Middle frontal gyrus (tissue), 1 donor: ENCODE results near the gene SORCS2.

Experiments used
- DNase-seq: peaks from one replicate; pipeline ENCODE4 v3.0.0-alpha.2; 2015; ENCODE audit warnings: low spot score; ENCODE audit errors: extremely low spot score

Gene SORCS2

DNA sequence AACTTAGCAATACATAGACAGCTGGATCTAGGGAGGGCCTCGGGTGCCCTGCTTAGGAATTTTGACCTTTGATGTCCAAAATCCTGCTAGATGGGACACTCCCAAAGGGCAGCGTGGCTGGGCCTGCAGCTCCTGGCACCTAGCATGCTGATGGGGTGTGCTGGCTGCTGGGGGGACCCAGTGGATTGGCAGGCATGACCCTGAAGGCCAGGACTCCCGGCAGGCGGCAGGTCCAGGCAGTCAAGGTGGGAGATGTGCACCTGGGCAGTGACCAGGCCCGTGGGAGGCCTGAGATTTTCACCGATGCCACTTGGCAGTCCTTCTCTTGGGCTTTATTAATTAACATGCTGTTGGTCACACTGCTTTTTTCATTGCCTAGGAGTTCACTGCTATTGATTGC, 158.1 kb downstream of the SORCS2 start:
- no peak for DNase-seq

DNA sequence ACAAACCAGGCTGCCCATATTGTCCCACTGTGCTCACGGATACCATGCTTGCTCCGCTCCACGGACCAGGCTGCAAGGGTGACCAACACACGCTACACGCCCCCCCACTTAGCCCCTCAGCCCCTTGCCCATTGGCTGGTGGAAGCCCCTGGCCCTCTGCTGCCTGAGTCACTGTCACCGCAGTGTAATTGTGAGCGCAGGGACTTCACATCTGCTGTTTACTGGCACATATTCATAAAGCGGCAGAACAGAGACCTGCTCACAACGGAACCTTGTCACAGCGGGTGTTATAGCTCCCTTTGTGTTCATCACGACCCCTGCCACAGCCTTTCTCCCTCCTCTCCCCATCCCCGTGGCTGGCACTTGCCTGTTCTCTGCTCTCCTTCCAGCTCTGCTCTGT, 158.7 kb downstream of the SORCS2 start:
- DNase-seq: no peak

DNA sequence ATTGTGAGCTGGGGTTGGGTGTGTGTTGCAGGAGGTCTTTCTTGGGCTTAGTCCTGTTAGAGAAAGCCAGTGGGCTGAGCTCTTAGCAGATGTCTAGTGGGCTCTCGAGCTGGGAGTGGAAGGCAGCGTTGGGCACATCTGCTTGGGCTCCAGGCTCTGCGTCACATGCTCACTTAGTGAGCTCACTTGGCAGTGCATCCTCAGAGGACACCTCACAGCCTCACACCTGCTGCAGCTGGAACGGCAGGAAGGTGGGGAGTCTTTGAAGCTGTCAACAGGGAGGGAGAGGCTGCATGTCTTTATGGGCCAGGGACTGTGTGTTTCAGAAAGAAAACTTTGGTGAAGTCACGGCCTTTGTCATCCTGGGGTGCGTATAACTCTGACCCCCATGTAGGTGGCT, 160.1 kb downstream of the SORCS2 start:
- no peak for DNase-seq

DNA sequence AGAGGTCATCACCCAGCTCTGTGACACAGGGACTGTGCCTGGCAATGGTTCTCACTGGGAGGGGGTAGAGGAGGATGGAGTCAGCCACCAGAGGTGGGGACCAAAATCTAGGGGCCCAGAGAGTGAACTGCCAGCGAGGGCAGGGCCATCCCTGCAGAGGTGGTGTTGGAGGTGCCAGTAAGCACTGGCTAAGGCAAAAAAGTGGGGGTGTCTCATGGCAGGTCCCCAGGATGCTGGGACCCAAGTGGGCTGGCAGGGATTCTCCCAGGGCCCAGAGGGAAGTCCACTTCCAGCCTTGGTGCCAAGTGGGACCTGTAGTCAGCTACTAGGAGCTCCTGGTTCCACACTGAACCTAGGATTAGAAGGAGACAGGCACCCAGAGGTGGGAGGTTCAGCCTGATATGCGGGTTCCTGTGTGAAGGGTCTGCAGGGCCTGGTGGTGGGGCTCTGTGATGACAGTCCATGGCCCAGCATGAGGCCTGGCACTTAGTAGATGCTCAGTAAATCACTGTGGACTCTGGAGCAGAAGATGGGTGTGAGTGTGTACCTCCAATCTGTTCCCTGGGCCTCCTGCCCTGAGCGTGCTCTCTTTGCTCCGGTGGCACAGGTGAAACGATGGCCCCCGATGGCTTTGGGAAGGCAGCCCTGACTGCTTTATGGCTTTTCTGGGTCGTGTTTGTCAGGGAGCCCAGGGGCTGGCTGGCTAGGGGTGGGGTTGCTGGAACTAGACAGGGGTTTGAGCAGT, 160.9 kb downstream of the SORCS2 start:
- DNase-seq: no peak

DNA sequence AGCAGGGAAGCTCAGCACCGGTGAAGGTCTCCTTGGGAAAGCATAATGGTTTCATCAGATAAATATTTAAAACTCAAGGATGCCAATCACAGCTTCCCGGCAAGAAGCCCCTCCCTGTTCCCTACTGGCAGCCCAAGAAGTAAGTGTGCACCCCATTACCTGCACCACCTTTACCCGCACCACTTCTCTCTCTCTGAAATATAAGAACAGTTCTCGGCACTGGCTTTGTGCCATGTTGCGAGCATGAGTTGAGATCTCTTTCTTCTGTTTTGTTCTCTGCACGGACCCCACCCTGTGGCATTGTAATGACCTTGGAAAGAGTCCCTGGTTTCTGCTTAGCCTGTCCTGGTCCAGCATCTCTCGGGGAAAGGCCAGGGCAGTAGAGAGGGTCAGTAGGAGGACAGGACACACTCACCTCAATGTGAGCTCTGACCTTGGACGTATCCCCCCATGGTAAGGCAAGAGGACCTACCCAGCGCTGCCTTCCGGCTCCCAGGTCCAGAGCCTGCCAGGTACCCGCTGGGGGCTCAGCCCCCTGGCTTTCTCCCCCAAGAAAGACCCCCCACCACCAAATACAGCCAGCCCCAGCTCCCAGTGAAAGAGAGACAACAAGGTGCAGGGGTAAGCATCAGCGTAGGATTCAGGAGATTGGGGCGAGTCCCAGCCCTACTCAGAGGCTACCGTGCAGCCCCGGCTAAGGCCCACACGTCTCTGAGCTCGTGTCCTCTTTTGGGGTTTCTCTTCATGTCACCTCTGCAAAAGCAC, 161.7 kb downstream of the SORCS2 start:
- no peak for DNase-seq

GRCh38 chr4:7354927-7355326, 162.6 kb downstream of the SORCS2 start:
- DNase-seq: no peak

DNA sequence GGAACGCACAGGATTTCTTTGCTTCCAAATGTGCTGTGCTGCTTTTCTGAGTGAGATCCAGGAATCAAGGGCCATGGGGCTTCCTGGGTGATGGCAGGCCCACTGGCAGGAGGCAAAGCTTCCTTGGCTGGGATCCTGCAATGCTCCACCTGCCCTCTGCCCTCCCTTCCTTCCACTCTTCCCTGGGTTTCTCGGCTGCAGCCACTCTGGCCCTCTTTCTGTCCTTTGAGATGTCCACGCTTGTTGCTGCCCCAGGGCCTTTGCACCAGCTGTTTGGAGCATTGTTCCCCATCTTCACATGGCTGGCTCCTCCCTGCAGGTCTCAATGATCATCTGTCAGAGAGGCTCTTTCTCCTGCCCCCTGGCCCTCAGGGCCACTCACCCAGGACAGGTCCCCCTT, 163.5 kb downstream of the SORCS2 start:
- DNase-seq: no peak

- no peak for DNase-seq
Observed at GRCh38 chr4:7356667-7357310, 164.5 kb downstream of the SORCS2 start.

DNA sequence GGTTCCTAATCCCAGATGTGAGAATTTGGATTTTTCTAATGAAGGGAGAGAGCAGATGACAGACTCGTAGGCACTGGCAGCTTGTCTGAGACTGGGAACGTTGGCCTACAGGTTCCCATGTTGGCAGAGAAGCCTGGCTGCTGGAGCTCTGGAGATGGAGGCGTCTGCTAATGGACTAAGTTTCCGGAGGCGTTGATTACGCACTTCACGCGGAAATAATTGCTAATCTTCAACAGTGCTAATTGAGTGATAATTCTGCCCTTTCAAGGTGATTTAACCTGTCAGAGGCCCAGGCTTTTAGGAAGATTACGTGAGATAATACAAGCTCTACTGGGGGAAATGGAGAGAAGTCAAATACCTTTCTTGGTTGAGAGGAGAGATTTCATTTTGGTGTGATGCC, 165.0 kb downstream of the SORCS2 start:
- no peak for DNase-seq

DNA sequence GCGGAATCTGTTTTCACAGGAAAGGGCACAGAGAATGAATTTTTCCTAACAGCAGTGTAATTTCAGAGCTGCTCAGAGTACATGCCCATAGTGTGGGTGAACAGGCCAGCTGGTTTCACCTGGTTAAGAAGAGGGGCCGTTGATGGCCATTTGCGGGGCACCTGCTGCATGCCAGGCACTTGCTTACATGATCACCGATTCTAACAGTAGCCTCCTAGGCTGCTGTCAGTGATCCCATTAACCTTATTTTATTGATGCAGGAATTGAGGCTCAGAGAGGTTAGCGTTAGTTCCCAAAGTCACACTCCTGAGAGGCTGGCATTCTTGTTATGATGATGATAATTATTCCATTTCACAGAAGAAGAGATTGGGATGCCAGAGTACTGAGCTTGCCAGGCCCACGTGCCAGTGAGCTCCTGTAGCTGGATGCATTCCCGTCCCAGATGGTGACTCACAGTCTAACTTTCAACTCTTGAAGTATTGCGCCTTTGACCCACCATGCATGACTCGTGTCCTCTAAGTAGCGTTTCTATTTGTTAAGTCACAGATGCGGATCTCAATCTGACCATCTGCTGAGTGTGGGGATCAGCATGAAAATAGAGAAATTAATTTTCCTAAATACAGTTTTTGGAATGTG, 165.9 kb downstream of the SORCS2 start:
- DNase-seq: peak; percentile 29

- DNase-seq: no peak
Observed at GRCh38 chr4:7359400-7360062, 167.2 kb downstream of the SORCS2 start.

GRCh38 chr4:7360806-7361205, 168.5 kb downstream of the SORCS2 start:
- DNase-seq: no peak

DNA sequence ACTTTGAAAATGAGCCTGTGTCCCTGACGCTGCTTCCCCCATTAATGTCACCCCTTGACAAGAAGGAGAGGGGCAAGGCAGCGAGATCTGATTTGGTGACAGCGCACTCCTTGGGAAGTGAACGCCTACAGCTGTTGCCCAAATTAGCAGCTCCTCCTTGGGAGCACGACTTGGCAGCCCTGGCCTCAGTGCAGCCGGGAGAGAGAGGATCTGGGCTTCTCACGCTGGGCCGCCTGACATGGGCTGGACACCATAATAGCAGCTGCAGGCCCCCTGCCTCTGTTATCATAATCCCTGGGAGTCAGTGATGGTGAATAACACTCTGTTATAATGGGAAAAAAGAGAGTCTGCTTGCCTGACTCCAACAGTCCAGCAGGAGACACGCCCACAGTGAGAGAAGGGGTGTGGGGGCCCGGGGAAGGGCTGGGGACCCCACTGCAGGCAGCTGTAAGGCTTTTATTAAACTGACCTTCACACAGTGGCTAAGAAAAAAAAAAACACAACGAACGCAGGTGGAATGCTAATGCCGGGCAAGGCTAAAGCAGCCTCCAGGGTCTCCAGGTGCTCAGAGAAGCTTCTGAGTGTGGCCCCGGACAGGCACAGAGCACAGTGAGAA, 169.1 kb downstream of the SORCS2 start:
- DNase-seq: no peak

GRCh38 chr4:7362341-7362740, 170.0 kb downstream of the SORCS2 start:
- no peak for DNase-seq

DNA sequence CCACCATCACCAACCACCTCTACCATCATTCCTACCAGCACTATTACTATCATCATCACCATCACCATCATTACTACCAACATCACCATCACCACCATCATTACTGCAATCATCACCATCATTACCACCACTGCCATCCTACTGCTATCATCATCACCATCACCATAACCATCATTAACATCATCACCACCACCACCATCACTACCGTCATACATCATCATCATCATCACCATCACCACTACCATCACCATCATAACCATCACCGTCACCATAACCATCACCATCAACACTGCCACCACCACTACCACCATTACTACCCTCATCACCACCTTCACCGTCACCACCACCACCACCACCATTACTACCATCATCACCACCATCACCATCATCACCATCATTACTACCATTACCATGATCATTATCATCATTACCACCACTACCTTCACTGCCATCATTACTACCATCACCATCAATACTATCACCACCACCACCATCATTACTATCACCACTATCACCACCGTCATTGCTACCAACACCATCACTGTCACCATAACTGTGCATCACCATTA, 170.6 kb downstream of the SORCS2 start:
- DNase-seq: no peak

GRCh38 chr4:7364979-7365378, 172.6 kb downstream of the SORCS2 start:
- DNase-seq: no peak

DNA sequence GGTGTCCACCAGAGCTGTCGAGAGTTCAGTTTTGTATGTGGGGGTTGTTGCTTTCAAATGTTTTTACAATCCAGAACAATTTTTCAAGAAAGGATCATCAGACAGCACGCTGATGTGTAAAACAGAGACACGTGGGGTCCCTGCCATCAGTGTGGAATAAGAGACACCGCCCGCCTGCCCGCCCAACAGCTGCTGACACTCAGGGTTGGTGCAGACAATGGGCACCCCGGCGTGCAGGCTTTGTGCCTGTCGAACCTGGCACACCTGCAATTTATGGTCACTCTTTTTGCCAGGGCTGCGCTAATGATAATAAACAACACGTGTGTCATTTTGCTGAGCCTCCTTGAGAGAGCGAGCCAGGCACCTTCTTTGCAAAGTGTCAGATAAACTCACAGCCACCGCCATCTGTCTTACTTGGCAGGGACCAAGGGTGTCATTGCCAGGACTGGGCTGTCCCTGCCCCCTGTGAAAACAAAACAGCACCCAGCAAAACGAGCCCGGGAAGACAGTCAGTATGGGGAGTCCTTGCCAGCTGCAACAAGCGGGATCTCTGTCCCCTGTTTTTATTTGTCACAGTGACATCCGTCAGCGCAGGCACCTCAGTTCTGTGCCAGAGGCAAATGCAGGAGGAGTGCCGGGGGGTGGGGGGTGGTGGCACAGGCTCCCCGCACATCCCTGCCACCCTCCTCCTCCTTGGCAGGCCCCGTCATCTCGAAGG, 173.3 kb downstream of the SORCS2 start:
- peak; percentile 70 for DNase-seq

GRCh38 chr4:7366180-7366945, 174.0 kb downstream of the SORCS2 start:
- DNase-seq: no peak

DNA sequence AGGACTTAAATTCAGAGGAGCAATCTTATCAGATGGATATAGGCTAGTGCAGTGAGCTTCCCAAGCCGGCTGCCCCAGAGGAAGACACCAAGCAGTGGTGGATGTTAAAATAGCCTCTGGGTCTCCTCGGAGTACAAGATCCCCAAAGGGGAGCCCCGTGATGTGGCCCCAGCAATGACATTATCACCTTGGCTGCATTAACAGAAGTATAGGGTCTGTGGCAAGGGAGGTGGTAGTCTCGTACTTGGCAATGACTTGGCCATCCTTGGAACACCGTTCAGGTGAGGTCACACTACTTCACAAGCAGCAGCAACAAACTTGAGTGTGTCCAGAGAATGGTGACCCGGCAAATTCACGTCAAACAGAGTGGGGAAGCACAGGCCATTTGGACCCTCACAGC, 174.6 kb downstream of the SORCS2 start:
- no peak for DNase-seq
